ENCODE data around the gene TSEN15. TPM values are rescaled to one million over a fixed set of nuclear protein-coding genes. Genes with fewer than 3 reads are reported as not detected.

Gene TSEN15
- total RNA-seq (10 to 100 TPM; 44.4 to 44.8 TPM), polyA plus RNA-seq (54.3 TPM)

GRCh38 chr1:184051485-184052193 is at the start of gene TSEN15:
Gene TSEN15, plus strand, starts transcription at chr1:184051730. Its CDS starts 26 bp downstream, at chr1:184051756.
- Mint-ChIP-seq H3K36me3 (peaks cover 5 to 25% (median 10%) of the 10 kb centered on the region in 3 donors), H3K4me3 (peak within 1 kb of the TSS; percentile 91 to 99 (median 98)), H3K27ac (peak within 1 kb of the TSS; percentile 89 to 98 (median 96)), H3K27me3 (peaks cover 12 to 13% of the 10 kb centered on the region in 2 donors), H3K4me1 (peaks cover 35 to 56% (median 54%) of the 10 kb centered on the region in 3 donors), H3K9me3 (no peaks in the 10 kb centered on the region)
- peak within 1 kb of the TSS; percentile 81 for H3K27ac ChIP-seq (ENCODE audit: low read depth, low read length)
- ChIA-PET POLR2A (interaction anchor here (0.6 to 0.9 kb wide), 4 partner anchors 16 to 1623 kb away, joined by 3 to 5 read pairs (median 4); no protein-coding TSS in a partner anchor), CTCF (interaction anchor here (0.9 to 2.1 kb wide), 8 partner anchors 16 to 396 kb away, joined by 3 to 16 read pairs (median 3); no protein-coding TSS in a partner anchor)
- H3K4me1 ChIP-seq (ENCODE audit: insufficient read depth, low read length), result peaks cover 31% of the 10 kb centered on the region
- peak; percentile 47 to 77 (median 65) for DNase-seq
- no peaks in the 10 kb centered on the region for H3K27me3 ChIP-seq (ENCODE audit: insufficient read depth, low read length, poor library complexity, severe bottlenecking)
- H3K9me3 ChIP-seq (ENCODE audit: low read length), result no peaks in the 10 kb centered on the region
- H3K36me3 ChIP-seq (ENCODE audit: insufficient read depth, low read length), result no peaks in the 10 kb centered on the region
- H3K4me3 ChIP-seq (ENCODE audit: low read length), result peak within 1 kb of the TSS; percentile 70

- Mint-ChIP-seq H3K27me3 (peaks cover 3 to 5% of the 10 kb centered on the region in 2 donors), H3K4me3 (no peak overlapping the region), H3K4me1 (no peaks in the 10 kb centered on the region), H3K36me3 (peaks cover 0 to 3% (median 0%) of the 10 kb centered on the region in 3 donors), H3K27ac (no peak overlapping the region), H3K9me3 (no peaks in the 10 kb centered on the region)
- Histone ChIP-seq H3K27ac (ENCODE audit: low read depth, low read length) (no peak overlapping the region), H3K27me3 (ENCODE audit: insufficient read depth, low read length, poor library complexity, severe bottlenecking) (no peaks in the 10 kb centered on the region), H3K4me1 (ENCODE audit: insufficient read depth, low read length) (no peaks in the 10 kb centered on the region), H3K9me3 (ENCODE audit: low read length) (no peaks in the 10 kb centered on the region), H3K4me3 (ENCODE audit: low read length) (no peak overlapping the region), H3K36me3 (ENCODE audit: insufficient read depth, low read length) (no peaks in the 10 kb centered on the region)
- ChIA-PET CTCF (no interaction called here), POLR2A (no interaction called here)
- DNase-seq, result no peak
Measured at GRCh38 chr1:184002071-184002470, 49.5 kb upstream of the TSEN15 start.

DNA sequence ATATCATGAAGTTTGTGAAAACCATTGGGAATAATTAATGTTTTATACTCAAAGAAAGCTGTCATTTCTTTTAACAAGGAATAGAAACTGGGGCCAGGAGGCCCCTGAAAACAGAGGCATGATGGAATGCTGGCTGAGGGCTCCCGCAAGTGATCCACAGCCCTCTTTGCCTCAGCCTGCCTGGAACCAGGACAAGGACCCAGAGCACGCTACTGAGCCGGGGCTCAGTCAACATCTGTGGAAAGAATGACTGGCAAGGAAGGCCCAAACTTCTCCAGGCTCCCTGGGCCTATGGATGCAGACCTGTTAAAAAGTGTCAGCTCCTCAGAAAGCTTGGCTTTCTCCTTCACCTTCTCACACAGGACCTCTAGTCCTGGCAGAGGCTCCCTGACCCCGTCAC is 46.6 kb upstream of the TSEN15 start:
- peaks cover 3 to 5% of the 10 kb centered on the region in 2 donors for H3K27me3 Mint-ChIP-seq
- H3K27ac ChIP-seq (ENCODE audit: low read depth, low read length), result no peak overlapping the region
- H3K4me3 ChIP-seq (ENCODE audit: low read length), result no peak overlapping the region
- H3K27ac Mint-ChIP-seq, result no peak overlapping the region
- no peaks in the 10 kb centered on the region for H3K4me1 ChIP-seq (ENCODE audit: insufficient read depth, low read length)
- no peaks in the 10 kb centered on the region for H3K36me3 ChIP-seq (ENCODE audit: insufficient read depth, low read length)
- no peaks in the 10 kb centered on the region for H3K4me1 Mint-ChIP-seq
- peaks cover 0 to 3% (median 0%) of the 10 kb centered on the region in 3 donors for H3K36me3 Mint-ChIP-seq
- no peaks in the 10 kb centered on the region for H3K9me3 Mint-ChIP-seq
- POLR2A ChIA-PET, result no interaction called here
- DNase-seq, result no peak
- CTCF ChIA-PET, result no interaction called here
- no peaks in the 10 kb centered on the region for H3K9me3 ChIP-seq (ENCODE audit: low read length)
- H3K4me3 Mint-ChIP-seq, result no peak overlapping the region
- no peaks in the 10 kb centered on the region for H3K27me3 ChIP-seq (ENCODE audit: insufficient read depth, low read length, poor library complexity, severe bottlenecking)

DNA sequence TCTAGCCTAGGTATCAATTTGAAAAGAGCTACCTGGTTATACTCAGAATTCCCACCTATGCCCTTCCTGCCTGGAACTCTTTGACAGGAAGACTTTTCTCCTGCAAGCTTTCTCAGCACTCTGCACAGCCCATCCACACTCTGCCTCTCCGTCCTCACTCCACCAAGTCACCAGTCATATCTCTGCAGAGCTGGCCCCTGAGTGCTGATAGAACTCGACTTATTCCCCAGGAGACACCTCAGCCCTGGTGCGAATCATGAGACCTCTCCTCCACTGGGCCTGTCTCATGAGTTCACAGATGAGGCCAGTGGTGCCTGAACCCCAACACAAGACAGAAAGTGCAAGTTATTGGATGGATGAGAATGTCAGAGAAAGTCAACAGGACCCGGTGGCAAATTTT is 46.0 kb upstream of the TSEN15 start:
- no peak overlapping the region for H3K27ac Mint-ChIP-seq
- H3K4me1 Mint-ChIP-seq, result no peaks in the 10 kb centered on the region
- Histone ChIP-seq H3K4me3 (ENCODE audit: low read length) (no peak overlapping the region), H3K4me1 (ENCODE audit: insufficient read depth, low read length) (no peaks in the 10 kb centered on the region), H3K9me3 (ENCODE audit: low read length) (no peaks in the 10 kb centered on the region), H3K27me3 (ENCODE audit: insufficient read depth, low read length, poor library complexity, severe bottlenecking) (no peaks in the 10 kb centered on the region), H3K36me3 (ENCODE audit: insufficient read depth, low read length) (no peaks in the 10 kb centered on the region), H3K27ac (ENCODE audit: low read depth, low read length) (no peak overlapping the region)
- H3K36me3 Mint-ChIP-seq, result peaks cover 0 to 3% (median 0%) of the 10 kb centered on the region in 3 donors
- H3K4me3 Mint-ChIP-seq, result no peak overlapping the region
- POLR2A ChIA-PET, result no interaction called here
- no peak for DNase-seq
- CTCF ChIA-PET, result no interaction called here
- H3K9me3 Mint-ChIP-seq, result no peaks in the 10 kb centered on the region
- H3K27me3 Mint-ChIP-seq, result peaks cover 3 to 7% of the 10 kb centered on the region in 2 donors

GRCh38 chr1:184010788-184011187 is 40.7 kb upstream of the TSEN15 start:
- peaks cover 0 to 13% (median 0%) of the 10 kb centered on the region in 3 donors for H3K36me3 Mint-ChIP-seq
- no peak overlapping the region for H3K4me3 Mint-ChIP-seq
- H3K27me3 ChIP-seq (ENCODE audit: insufficient read depth, low read length, poor library complexity, severe bottlenecking), result no peaks in the 10 kb centered on the region
- no peaks in the 10 kb centered on the region for H3K4me1 ChIP-seq (ENCODE audit: insufficient read depth, low read length)
- H3K27me3 Mint-ChIP-seq, result peaks cover 8 to 10% of the 10 kb centered on the region in 2 donors
- no peaks in the 10 kb centered on the region for H3K9me3 ChIP-seq (ENCODE audit: low read length)
- H3K27ac ChIP-seq (ENCODE audit: low read depth, low read length), result no peak overlapping the region
- H3K4me3 ChIP-seq (ENCODE audit: low read length), result no peak overlapping the region
- DNase-seq, result no peak
- H3K9me3 Mint-ChIP-seq, result no peaks in the 10 kb centered on the region
- H3K36me3 ChIP-seq (ENCODE audit: insufficient read depth, low read length), result no peaks in the 10 kb centered on the region
- CTCF ChIA-PET, result no interaction called here
- H3K27ac Mint-ChIP-seq, result no peak overlapping the region
- H3K4me1 Mint-ChIP-seq, result no peaks in the 10 kb centered on the region
- POLR2A ChIA-PET, result no interaction called here

GRCh38 chr1:184012187-184012586 is 39.3 kb upstream of the TSEN15 start:
- no peaks in the 10 kb centered on the region for H3K4me1 Mint-ChIP-seq
- no peaks in the 10 kb centered on the region for H3K27me3 ChIP-seq (ENCODE audit: insufficient read depth, low read length, poor library complexity, severe bottlenecking)
- H3K27me3 Mint-ChIP-seq, result peaks cover 8 to 10% of the 10 kb centered on the region in 2 donors
- H3K36me3 Mint-ChIP-seq, result peaks cover 0 to 13% (median 0%) of the 10 kb centered on the region in 3 donors
- no peak for DNase-seq
- no peak overlapping the region for H3K27ac Mint-ChIP-seq
- no peaks in the 10 kb centered on the region for H3K36me3 ChIP-seq (ENCODE audit: insufficient read depth, low read length)
- H3K9me3 ChIP-seq (ENCODE audit: low read length), result no peaks in the 10 kb centered on the region
- no peaks in the 10 kb centered on the region for H3K4me1 ChIP-seq (ENCODE audit: insufficient read depth, low read length)
- H3K4me3 ChIP-seq (ENCODE audit: low read length), result no peak overlapping the region
- POLR2A ChIA-PET, result no interaction called here
- H3K27ac ChIP-seq (ENCODE audit: low read depth, low read length), result no peak overlapping the region
- CTCF ChIA-PET, result no interaction called here
- H3K4me3 Mint-ChIP-seq, result no peak overlapping the region
- H3K9me3 Mint-ChIP-seq, result no peaks in the 10 kb centered on the region

- POLR2A ChIA-PET, result no interaction called here
- CTCF ChIA-PET, result interaction anchor here (1.4 kb wide), 1 partner anchor 37 kb away, joined by 3 read pairs; no protein-coding TSS in a partner anchor
- Mint-ChIP-seq H3K27me3 (peaks cover 8 to 10% of the 10 kb centered on the region in 2 donors), H3K27ac (peak overlapping the region in 1 of 8 donors; percentile 51), H3K9me3 (no peaks in the 10 kb centered on the region), H3K4me3 (no peak overlapping the region), H3K4me1 (no peaks in the 10 kb centered on the region), H3K36me3 (peaks cover 0 to 13% (median 0%) of the 10 kb centered on the region in 3 donors)
- no peak for DNase-seq
- H3K4me3 ChIP-seq (ENCODE audit: low read length), result no peak overlapping the region
- no peaks in the 10 kb centered on the region for H3K9me3 ChIP-seq (ENCODE audit: low read length)
- H3K27ac ChIP-seq (ENCODE audit: low read depth, low read length), result no peak overlapping the region
- H3K27me3 ChIP-seq (ENCODE audit: insufficient read depth, low read length, poor library complexity, severe bottlenecking), result no peaks in the 10 kb centered on the region
- H3K4me1 ChIP-seq (ENCODE audit: insufficient read depth, low read length), result no peaks in the 10 kb centered on the region
- H3K36me3 ChIP-seq (ENCODE audit: insufficient read depth, low read length), result no peaks in the 10 kb centered on the region
Measured at GRCh38 chr1:184014271-184014670, 37.3 kb upstream of the TSEN15 start.

GRCh38 chr1:184016169-184016568 is 35.4 kb upstream of the TSEN15 start:
- Mint-ChIP-seq H3K9me3 (no peaks in the 10 kb centered on the region), H3K36me3 (peaks cover 0 to 13% (median 0%) of the 10 kb centered on the region in 3 donors)

More at GRCh38 chr1:184016169-184016568, 35.4 kb upstream of the TSEN15 start:
- Histone ChIP-seq H3K4me3 (ENCODE audit: low read length) (no peak overlapping the region), H3K4me1 (ENCODE audit: insufficient read depth, low read length) (no peaks in the 10 kb centered on the region), H3K27me3 (ENCODE audit: insufficient read depth, low read length, poor library complexity, severe bottlenecking) (no peaks in the 10 kb centered on the region), H3K9me3 (ENCODE audit: low read length) (no peaks in the 10 kb centered on the region), H3K36me3 (ENCODE audit: insufficient read depth, low read length) (no peaks in the 10 kb centered on the region), H3K27ac (ENCODE audit: low read depth, low read length) (no peak overlapping the region)
- Mint-ChIP-seq H3K27me3 (peaks cover 8% of the 10 kb centered on the region in 2 donors), H3K4me3 (no peak overlapping the region), H3K27ac (no peak overlapping the region), H3K4me1 (no peaks in the 10 kb centered on the region)
- ChIA-PET CTCF (no interaction called here), POLR2A (no interaction called here)
- DNase-seq, result no peak
